CD14-positive monocyte (primary cell): ENCODE data around the gene GDF9. TPM values are rescaled to one million over a fixed set of nuclear protein-coding genes. Genes with fewer than 3 reads are reported as not detected.

Experiments
- DNase-seq, 3 donors: peaks; one replicate each; pipeline ENCODE4 v3.0.0-alpha.2; 2011 to 2022
- H2AFZ ChIP-seq: 2 replicates; pipeline ENCODE4 v1.6.0; 2012; ENCODE audit warnings: mild to moderate bottlenecking, low read depth, low read length, inconsistent platforms; ENCODE audit not compliant: insufficient read depth, poor library complexity, severe bottlenecking
- H3K27ac ChIP-seq, 2 donors: 1 replicate in 1 of 2; 2 replicates in 1 of 2; pipeline ENCODE4 v1.5.1; 2012 to 2013; ENCODE audit warnings: low read length in 2 of 2, control low read depth in 1 of 2, inconsistent platforms in 1 of 2, low read depth in 1 of 2, mild to moderate bottlenecking in 1 of 2
- H3K27me3 ChIP-seq, 2 donors: one replicate each; pipeline versions ENCODE4 v1.6.0 to v1.6.1; 2011 to 2013; ENCODE audit warnings: low read length in 2 of 2; ENCODE audit not compliant: control insufficient read depth in 2 of 2, insufficient read depth in 2 of 2
- H3K36me3 ChIP-seq, 2 donors: replicated peaks in 1 of 2; 1 replicate in 1 of 2; 2 replicates in 1 of 2; pipeline versions ENCODE4 v1.5.1 to v1.6.1; 2012 to 2013; ENCODE audit warnings: low read length in 2 of 2, control low read depth in 1 of 2, inconsistent platforms in 1 of 2, mild to moderate bottlenecking in 1 of 2; ENCODE audit not compliant: insufficient read depth in 2 of 2, control insufficient read depth in 1 of 2
- H3K4me1 ChIP-seq, 2 donors: 1 replicate in 1 of 2; 2 replicates in 1 of 2; pipeline versions ENCODE4 v1.5.1 to v1.6.1; 2012 to 2013; ENCODE audit warnings: low read length in 2 of 2, control low read depth in 1 of 2, inconsistent platforms in 1 of 2, mild to moderate bottlenecking in 1 of 2, moderate library complexity in 1 of 2; ENCODE audit not compliant: insufficient read depth in 2 of 2, control insufficient read depth in 1 of 2
- H3K4me2 ChIP-seq: replicated peaks from 2 replicates; pipeline ENCODE3; 2012; ENCODE audit warnings: low read length, moderate library complexity, mild to moderate bottlenecking; ENCODE audit not compliant: poor library complexity, severe bottlenecking; ENCODE audit errors: extremely low read depth
- H3K4me3 ChIP-seq, 3 experiments: fragments of 200-600 bp in 1 of 3; sonication (generic) in 1 of 3; replicated peaks in 1 of 3; 1 replicate in 2 of 3; 2 replicates in 1 of 3; pipeline ENCODE4 v1.5.1; 2011 to 2013; ENCODE audit warnings: low read length in 3 of 3, mild to moderate bottlenecking in 3 of 3, control low read depth in 2 of 3, low read depth in 2 of 3, inconsistent platforms in 1 of 3, moderate library complexity in 1 of 3
- H3K79me2 ChIP-seq: 2 replicates; pipeline ENCODE4 v1.6.0; 2012; ENCODE audit warnings: mild to moderate bottlenecking, control low read depth, inconsistent platforms, low read length, moderate library complexity; ENCODE audit not compliant: insufficient read depth
- H3K9ac ChIP-seq: 2 replicates; pipeline ENCODE4 v1.6.0; 2017; ENCODE audit warnings: low read length, mild to moderate bottlenecking; ENCODE audit not compliant: insufficient read depth, poor library complexity, severe bottlenecking
- H3K9me3 ChIP-seq, 2 donors: replicated peaks in 1 of 2; 1 replicate in 1 of 2; 2 replicates in 1 of 2; pipeline versions ENCODE4 v1.5.1 to v1.6.1; 2012 to 2013; ENCODE audit warnings: low read length in 2 of 2, control low read depth in 1 of 2; ENCODE audit not compliant: control insufficient read depth in 1 of 2, insufficient read depth in 1 of 2
- H4K20me1 ChIP-seq: 2 replicates; pipeline ENCODE4 v1.6.0; 2012; ENCODE audit warnings: mild to moderate bottlenecking, low read length, control low read depth, moderate library complexity; ENCODE audit not compliant: insufficient read depth
- H3K27ac Mint-ChIP-seq, 7 donors: one replicate each; pipeline ENCODE4 v1.8.0; 2020; ENCODE audit warnings: mild to moderate bottlenecking in 7 of 7, mixed read lengths in 7 of 7, moderate library complexity in 6 of 7, inconsistent platforms in 2 of 7
- H3K27me3 Mint-ChIP-seq, 3 donors: one replicate each; pipeline ENCODE4 v1.8.0; 2021 to 2022; ENCODE audit warnings: low read depth in 3 of 3, mild to moderate bottlenecking in 3 of 3, mixed read lengths in 3 of 3, moderate library complexity in 3 of 3, inconsistent platforms in 1 of 3
- H3K36me3 Mint-ChIP-seq, 2 donors: one replicate each; pipeline ENCODE4 v1.8.0; 2020; ENCODE audit warnings: mixed read lengths in 2 of 2, inconsistent platforms in 1 of 2, mild to moderate bottlenecking in 1 of 2
- H3K4me1 Mint-ChIP-seq: one replicate; pipeline ENCODE4 v1.8.0; 2020; ENCODE audit warnings: mild to moderate bottlenecking, mixed read lengths
- H3K4me3 Mint-ChIP-seq, 2 donors: one replicate each; pipeline ENCODE4 v1.8.0; 2020; ENCODE audit warnings: mild to moderate bottlenecking in 2 of 2, mixed read lengths in 2 of 2, moderate library complexity in 1 of 2
- H3K9me3 Mint-ChIP-seq, 7 donors: one replicate each; pipeline ENCODE4 v1.8.0; 2020 to 2022; ENCODE audit warnings: mixed read lengths in 7 of 7, mild to moderate bottlenecking in 6 of 7, moderate library complexity in 6 of 7, inconsistent platforms in 2 of 7
- WGBS: methylation state at CpG from one replicate; pipeline ENCODE4 v1.1.5; 2013; ENCODE audit warnings: missing lambda C conversion rate; ENCODE audit not compliant: insufficient coverage; 5-methylcytosine and 5-hydroxymethylcytosine counted together
- intact Hi-C, 2 donors: fragments of 100-400 bp; cut with micrococcal nuclease; formaldehyde crosslinking; loops; one replicate each; pipeline versions ENCODE4 v1.15.0 to v1.15.1; 2023
- polyA plus RNA-seq, 3 donors: library from polyadenylated mRNA; depleted of rRNA in 1 of 3; unstranded in 2 of 3; stranded (reverse) in 1 of 3; fragments of 300-500 nt in 2 of 3; fragments of >200 nt in 1 of 3; fragmentation: Illumina TruSeq in 2 of 3; gene quantifications; 1 replicate in 2 of 3; 2 replicates in 1 of 3; pipeline ENCODE4 v1.2.3, GENCODE V29; 2012 to 2021
- TF ChIP-seq, protein P1 (sequence below): fragments of 200-600 bp; IDR thresholded peaks from one replicate; pipeline ENCODE4 v1.8.0; 2022; ENCODE audit warnings: antibody characterized with exemption, mild to moderate bottlenecking

The GDF9 gene
- polyA plus RNA-seq, 3 donors = 0.55 TPM; not detected in 2

DNA sequence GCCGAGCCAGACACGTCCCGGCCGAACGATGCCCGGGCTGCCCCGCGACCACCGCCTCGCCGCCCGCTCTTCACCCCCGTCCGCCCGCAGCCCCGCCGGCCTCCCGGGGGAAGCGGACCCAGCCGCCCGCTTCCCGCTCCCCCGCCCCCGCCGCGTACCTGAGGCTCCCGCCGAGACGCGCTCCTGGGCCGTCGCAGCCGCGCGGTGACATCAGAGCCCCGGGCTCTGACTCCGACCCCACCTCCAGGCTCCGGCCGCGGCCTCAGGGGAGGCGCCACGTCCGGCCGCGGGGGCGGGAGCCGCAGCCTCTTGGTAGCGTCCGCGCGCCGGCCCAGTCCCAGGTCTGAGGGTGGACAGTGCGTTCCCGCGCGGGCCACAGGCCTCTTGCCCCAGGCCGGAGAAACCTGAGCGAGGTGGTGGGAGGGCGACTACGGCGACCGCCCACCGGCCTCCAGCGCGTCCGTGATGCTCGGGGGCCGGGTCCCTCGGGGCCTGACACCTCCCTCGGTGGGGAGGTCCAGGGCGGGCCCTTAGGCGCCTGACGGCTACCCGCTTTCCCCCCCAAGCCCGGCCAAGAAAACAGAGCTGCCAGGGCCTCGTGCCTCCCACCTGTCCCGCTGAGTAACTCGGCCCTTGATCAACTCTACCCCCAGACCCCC lies 35.7 kb downstream of the GDF9 start, which contains the start of gene SHROOM1:
TSS of gene SHROOM1 (minus strand) at position 212 of the 659 bp plus-strand sequence. CDS start 4,507 bp downstream, outside the sequence.
- peak within 1 kb of the TSS; percentile 33 to 76 (median 42) for H3K4me3 ChIP-seq
- peaks cover 17 to 34% of the 10 kb centered on the region in 2 donors for H3K4me1 ChIP-seq
- peaks cover 43% of the 10 kb centered on the region for H4K20me1 ChIP-seq
- peak within 1 kb of the TSS in 1 of 2 donors; percentile 71 for H3K27ac ChIP-seq
- H3K27ac Mint-ChIP-seq = peak within 1 kb of the TSS; percentile 75 to 92 (median 81)
- H3K4me3 Mint-ChIP-seq = peak within 1 kb of the TSS; percentile 91 to 96
- H2AFZ ChIP-seq = peak within 1 kb of the TSS; percentile 90
- H3K79me2 ChIP-seq = peaks cover 11% of the 10 kb centered on the region
- H3K27me3 ChIP-seq = peaks cover 23 to 52% of the 10 kb centered on the region in 2 donors
- WGBS = 8% methylated on average over 77 of the region's 78 CpGs
- intact Hi-C loops = loop anchor here (2.0 to 5.0 kb wide), 2 partner anchors 50 to 52 kb away; no protein-coding TSS in a partner anchor
- DNase-seq = peak; percentile 19 to 31 (median 25)
- H3K9me3 ChIP-seq = peaks cover 0 to 12% of the 10 kb centered on the region in 2 donors
- H3K36me3 Mint-ChIP-seq = peaks cover 26 to 32% of the 10 kb centered on the region in 2 donors
- TF ChIP-seq, protein P1, sequence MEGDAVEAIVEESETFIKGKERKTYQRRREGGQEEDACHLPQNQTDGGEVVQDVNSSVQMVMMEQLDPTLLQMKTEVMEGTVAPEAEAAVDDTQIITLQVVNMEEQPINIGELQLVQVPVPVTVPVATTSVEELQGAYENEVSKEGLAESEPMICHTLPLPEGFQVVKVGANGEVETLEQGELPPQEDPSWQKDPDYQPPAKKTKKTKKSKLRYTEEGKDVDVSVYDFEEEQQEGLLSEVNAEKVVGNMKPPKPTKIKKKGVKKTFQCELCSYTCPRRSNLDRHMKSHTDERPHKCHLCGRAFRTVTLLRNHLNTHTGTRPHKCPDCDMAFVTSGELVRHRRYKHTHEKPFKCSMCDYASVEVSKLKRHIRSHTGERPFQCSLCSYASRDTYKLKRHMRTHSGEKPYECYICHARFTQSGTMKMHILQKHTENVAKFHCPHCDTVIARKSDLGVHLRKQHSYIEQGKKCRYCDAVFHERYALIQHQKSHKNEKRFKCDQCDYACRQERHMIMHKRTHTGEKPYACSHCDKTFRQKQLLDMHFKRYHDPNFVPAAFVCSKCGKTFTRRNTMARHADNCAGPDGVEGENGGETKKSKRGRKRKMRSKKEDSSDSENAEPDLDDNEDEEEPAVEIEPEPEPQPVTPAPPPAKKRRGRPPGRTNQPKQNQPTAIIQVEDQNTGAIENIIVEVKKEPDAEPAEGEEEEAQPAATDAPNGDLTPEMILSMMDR = no peak
- H3K4me1 Mint-ChIP-seq = peaks cover 29% of the 10 kb centered on the region
- H3K9me3 Mint-ChIP-seq = peaks cover 0 to 16% (median 10%) of the 10 kb centered on the region in 7 donors
- H3K9ac ChIP-seq = peak within 1 kb of the TSS; percentile 82
- peaks cover 53 to 71% (median 54%) of the 10 kb centered on the region in 3 donors for H3K27me3 Mint-ChIP-seq
- H3K36me3 ChIP-seq = peaks cover 0 to 19% of the 10 kb centered on the region in 2 donors
- H3K4me2 ChIP-seq = peak within 1 kb of the TSS; percentile 82

- Mint-ChIP-seq H3K36me3 (peaks cover 29 to 35% of the 10 kb centered on the region in 2 donors), H3K4me3 (peak overlapping the region; percentile 91 to 96), H3K27me3 (peaks cover 58 to 78% (median 58%) of the 10 kb centered on the region in 3 donors), H3K4me1 (peaks cover 31% of the 10 kb centered on the region), H3K27ac (peak overlapping the region; percentile 75 to 92 (median 81)), H3K9me3 (peaks cover 0 to 20% (median 13%) of the 10 kb centered on the region in 7 donors)
- H3K36me3 ChIP-seq = peaks cover 0 to 23% of the 10 kb centered on the region in 2 donors
- H3K79me2 ChIP-seq = peaks cover 11% of the 10 kb centered on the region
- peak; percentile 68 to 76 (median 71) for DNase-seq
- peak overlapping the region in 1 of 2 donors; percentile 71 for H3K27ac ChIP-seq
- H4K20me1 ChIP-seq = peaks cover 50% of the 10 kb centered on the region
- TF ChIP-seq, protein P1 = peak; percentile 94
- WGBS = 3% methylated on average over 75 of the region's 75 CpGs
- H3K4me3 ChIP-seq = peak overlapping the region; percentile 33 to 76 (median 42)
- intact Hi-C loops = loop anchor here (2.0 to 10.0 kb wide), 3 partner anchors 51 to 325 kb away; no protein-coding TSS in a partner anchor
- H2AFZ ChIP-seq = peak overlapping the region; percentile 90
- peak overlapping the region; percentile 82 for H3K4me2 ChIP-seq
- H3K27me3 ChIP-seq = peaks cover 27 to 56% of the 10 kb centered on the region in 2 donors
- peaks cover 17 to 36% of the 10 kb centered on the region in 2 donors for H3K4me1 ChIP-seq
- H3K9me3 ChIP-seq = peaks cover 0 to 12% of the 10 kb centered on the region in 2 donors
- H3K9ac ChIP-seq = peak overlapping the region; percentile 82
Measured at GRCh38 chr5:132829742-132830435, 36.4 kb downstream of the GDF9 start.
